DOHH2 (cell line): Measurements from ENCODE around the gene ARID1B.

Experiments used
- CTCF ChIP-seq: fragments of 200-600 bp; sonication (generic); IDR thresholded peaks from one replicate; pipeline ENCODE4 v1.5.1; 2014; ENCODE audit warnings: antibody characterized with exemption, mild to moderate bottlenecking, low read depth, low read length; ENCODE audit not compliant: poor library complexity, severe bottlenecking
- EZH2phosphoT487 ChIP-seq: fragments of 200-600 bp; sonication (generic); IDR thresholded peaks from 2 replicates; pipeline ENCODE4 v1.6.1; 2017; ENCODE audit warnings: borderline replicate concordance, mild to moderate bottlenecking, antibody characterized with exemption, low read length, moderate library complexity, mixed read lengths

GRCh38 chr6:157135691-157136090 is 358.5 kb downstream of the ARID1B start:
- TF ChIP-seq CTCF, result no peak
- TF ChIP-seq EZH2phosphoT487, result no peak
